HG03139 (cell line): ENCODE measurements around the gene FYB1.

Source experiments
- ATAC-seq: cut with Tn5 transposase; IDR thresholded peaks from one replicate; pipeline ENCODE4 v1.9.1; 2021; ENCODE audit not compliant: unreplicated experiment

Gene FYB1

DNA sequence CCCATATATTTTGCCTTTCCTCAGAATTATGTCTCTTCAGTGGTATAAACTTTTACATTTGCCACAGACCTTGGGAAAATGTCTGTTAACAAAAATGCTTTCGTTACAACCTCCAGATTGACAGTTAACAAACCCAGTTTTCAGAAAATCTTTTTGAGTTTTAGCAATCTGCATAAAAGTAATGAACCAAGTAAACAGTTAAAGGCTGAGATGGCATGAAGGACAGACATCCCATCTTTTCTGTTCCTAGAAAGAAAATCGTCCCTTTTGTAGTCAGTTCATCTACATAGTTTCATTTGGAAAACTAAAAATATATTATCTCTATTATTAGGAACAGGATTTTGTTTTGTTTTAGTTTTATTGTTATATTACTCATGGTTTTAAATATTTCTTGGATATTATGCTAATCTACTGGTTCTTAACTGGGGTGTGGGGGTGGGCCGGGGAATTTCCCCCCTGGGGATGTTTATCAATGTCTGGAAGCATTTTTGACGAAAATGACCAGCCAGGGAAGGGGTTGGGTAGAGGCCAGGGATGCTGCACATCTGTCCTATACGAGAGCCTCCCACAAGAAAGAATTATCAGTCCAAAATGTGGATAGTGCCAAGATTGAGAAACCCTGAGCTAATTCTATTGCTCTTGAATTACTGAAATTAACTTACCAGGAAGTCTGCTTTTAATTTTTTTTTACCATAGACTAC, 11.9 kb downstream of the FYB1 start:
- ATAC-seq = no peak

DNA sequence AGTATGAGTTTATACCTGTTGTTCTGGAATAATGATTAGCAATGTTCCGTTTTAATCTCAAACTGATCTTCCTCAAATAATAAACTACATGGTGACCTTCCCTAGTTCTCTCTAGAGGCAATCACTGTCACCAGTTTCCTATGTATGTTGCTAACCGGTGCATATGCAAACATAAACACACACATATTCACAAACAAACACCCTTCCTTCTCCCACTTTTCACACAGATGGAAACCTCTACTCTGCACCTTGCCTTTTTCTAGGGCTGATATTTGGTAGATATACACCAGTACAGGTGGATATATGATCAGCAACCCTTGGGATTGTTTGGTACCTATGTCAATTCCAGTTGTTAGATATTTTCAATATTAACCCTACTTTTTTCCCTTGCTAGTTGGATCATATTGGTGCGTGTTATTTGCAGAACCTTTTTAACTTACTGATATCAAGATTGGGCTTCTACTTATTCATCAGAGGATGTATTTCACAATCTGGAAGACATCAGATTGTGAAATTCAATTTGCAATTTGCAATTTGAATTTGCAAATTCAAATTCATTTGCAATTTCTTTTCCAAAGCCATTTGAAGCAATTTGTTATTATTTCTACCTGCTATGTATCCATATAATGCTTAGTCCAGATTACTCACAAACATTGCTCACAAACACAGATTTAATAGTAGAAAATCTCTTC, 12.6 kb downstream of the FYB1 start:
- no peak for ATAC-seq

DNA sequence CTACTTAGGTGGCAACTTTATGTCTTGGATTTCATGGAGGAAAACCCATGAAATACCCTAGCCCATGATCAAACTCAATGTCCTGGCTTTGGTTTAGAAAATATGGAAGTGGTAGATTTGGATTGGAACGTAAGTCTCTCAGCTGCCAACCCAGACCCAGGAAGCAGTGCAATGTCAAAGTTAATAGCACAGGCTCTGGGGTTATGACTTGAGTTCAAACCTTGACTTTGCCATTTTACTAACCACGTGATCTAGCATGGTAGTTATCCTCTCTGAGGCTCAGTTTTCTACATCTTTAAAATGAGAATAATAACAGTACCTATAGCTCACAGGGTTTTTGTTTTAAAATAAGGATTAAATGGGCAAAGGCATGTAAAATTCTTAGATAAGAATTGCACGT, 13.8 kb downstream of the FYB1 start:
- ATAC-seq = no peak

DNA sequence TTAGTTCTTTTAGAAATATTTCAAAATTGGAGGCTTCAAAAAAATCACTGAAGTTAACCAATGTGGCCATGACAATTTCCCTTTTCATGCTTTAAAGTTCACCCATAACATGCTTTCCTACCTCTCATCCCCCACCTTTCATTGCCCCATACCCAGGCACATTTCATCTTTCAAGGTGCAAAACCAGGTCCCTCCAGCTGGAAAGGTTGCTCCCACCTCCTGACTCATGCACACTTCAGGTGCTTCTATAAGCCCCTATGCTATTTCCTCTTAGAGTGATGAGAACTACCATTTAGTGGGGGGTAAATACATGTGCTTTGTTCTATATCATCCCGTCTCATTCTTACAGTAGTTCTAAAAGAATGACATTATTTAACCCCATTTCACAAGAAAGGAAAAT, 15.4 kb downstream of the FYB1 start:
- ATAC-seq = no peak

DNA sequence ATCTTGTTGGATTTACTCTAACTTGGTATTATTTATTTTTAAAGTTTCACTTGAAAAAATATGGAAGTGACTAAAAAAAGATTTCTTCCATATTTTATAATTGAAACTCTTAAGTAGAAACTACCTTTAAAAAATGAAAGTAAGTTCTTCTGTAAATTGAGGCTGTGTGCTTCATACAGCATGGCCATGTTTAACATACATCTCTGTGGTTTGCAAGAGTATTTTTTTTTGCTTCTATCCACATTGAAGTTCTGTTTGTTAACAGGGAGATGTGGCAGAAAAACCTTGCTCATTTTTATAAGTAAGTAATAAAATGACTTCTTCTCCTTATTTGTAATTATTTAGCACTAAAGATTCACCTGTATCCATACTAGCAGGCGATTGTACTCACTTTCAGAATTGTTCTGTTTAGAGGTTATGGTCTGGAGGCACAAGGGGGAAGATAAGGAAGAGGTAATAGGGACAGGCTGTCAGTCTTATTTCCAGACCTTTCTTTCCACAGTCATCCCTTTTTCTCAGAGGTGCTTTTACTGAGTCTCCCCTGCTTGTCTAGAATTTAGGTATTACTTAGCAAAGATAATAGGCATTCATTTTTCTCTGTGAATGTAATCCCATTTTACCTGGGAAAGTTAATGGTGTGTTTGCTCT, 16.0 kb downstream of the FYB1 start:
- ATAC-seq = no peak

DNA sequence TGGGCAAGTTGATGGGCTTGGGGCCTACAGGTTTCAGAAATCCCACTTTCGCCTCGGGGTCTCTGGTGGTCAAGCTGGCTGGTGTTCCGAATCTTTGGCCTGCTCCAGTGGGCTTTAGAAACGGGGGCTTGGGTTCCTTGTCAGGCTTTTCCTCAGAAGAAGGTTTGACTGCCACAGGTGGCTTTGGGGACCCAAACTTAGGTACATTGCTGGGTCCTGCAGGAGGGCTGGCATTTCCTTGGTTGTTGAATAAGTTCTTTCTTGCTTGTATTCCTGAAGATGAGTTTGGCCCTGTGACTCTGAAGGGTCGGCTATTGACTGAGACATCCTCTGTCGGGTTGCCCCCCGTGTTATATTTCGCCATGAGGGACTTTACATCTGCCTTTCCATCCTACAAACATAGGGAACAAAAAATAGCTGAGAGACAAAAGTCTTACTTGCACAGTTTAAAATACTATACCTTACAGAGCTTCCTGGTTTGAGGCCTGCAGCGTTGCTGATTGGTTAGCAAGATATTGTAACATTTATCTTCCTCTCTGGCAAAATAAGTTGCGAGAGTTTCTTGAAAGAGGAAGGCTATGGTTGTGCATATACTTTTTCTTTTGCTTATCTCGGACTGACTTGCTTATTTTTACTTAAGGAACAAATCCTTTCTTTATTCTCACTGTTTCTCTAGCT, 16.6 kb downstream of the FYB1 start:
- no peak for ATAC-seq

DNA sequence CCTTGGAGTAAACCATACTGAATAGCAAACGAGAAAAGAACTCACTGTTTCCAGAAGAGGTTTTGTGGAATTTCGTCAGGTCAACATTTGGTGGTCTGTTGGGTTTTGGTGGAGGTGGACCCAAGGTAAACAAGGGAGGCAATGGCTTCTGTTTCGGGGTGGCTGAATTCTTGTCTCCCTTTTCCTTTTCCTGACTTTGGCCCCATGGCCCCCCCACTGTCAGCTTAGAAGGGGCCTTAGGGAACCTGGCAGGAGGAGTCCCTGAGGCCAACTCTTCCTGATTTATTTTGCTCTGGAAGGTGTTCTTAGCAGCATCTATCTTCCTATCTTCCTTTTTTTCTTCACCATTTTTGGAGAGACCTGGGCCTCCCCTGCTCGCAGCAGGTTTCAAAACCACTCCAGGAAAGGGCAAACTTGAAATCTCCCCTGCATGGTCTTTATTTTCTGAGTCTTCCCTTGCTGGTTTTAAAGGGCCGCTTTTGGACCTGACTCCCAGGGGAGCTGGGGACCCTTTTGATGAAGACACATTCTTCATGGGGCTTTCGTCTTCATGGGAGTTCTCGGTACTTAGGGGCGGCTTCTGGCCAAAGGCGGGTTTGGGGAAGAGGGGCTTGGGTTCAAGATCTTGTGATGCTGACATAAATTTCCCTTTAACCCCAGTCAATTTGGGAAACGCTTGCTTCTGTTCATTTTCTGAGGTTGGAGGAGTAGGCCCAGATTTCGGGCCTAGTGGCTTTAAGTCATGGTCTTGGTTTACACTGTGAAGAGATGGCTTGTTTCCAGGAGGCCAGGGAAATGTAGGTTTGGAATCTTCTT, 17.4 kb downstream of the FYB1 start:
- no peak for ATAC-seq

DNA sequence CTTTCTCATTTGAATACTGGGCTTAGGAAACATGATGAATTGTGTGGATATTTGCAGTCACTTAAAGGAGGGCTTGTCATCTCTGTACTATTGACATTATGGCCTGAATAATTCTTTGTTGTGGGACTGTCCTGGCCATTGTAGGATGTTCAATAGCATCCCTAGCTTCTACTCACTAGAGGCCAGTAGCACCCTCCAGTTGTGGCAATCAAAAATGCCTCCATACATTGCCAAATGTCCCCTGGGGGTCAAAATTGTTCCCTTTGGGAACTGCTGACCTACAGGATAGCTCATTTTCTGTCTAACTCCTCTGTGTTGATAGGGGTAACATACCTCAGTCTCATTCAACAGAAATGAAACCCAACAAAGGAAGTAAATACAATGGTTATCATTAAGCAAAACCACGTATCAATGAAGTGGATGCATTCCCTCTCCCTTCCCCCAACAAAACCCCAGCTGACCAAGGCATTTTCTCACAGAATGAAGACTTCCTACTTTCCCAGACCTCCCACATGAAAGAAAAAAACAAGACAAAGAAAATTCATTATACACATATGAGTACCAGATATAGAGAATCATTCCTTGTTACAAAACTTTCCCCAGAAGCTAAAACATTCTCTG, 18.1 kb downstream of the FYB1 start:
- ATAC-seq = no peak

DNA sequence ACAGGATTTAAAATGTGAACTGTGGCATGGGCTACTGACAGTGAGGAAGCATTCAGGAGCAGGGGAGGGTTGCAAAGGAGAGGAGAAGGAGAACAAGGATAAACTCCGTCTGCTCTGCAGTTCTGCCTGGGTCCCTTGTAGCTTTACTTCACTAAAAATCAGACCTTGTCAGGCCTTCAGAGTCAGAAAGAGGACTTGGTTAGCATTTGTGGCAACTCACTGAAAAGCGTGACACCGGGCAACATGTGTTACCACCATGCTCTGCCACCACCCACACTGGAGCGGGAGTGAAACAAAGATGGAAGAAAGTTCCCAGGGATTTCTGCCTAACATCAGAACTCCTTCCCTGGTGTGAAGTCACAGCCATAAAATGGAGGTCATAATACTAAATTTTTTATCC, 19.3 kb downstream of the FYB1 start:
- ATAC-seq = no peak

DNA sequence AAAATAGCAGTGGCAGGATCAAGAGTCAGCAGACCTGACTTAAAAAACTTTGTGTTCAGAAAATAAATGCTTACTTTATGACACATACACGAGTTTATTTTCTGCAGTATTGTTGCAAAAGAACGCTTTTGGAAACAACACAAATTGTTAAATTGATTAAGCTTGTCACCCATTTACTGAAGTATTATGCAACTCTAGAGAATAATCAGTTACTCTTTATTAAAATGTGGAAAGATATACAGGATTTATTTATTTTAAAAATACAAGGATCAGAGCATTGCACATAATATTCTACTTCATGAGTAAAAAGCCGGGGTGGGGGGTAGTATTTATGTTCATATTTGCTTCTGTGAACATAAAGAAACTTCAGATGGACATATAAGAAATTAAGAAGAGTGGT, 20.0 kb downstream of the FYB1 start:
- no peak for ATAC-seq

DNA sequence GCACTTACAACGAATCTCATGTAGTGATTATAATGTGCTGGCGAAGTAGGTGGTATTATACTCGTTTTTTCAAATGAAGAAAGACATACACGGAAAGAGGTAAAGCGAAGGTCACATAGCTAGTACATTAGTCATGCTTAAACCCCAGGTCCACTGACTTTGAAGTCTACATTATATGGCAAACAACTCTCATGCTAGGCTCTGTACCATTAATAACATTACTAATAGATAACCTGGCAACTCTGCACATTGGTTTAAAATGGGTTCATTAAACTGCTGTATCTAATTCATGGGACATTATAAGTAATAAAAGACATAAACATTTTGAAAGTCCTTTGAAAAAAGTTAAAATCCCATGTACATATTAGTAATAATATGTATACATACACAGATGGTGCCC, 21.2 kb downstream of the FYB1 start:
- ATAC-seq = no peak

DNA sequence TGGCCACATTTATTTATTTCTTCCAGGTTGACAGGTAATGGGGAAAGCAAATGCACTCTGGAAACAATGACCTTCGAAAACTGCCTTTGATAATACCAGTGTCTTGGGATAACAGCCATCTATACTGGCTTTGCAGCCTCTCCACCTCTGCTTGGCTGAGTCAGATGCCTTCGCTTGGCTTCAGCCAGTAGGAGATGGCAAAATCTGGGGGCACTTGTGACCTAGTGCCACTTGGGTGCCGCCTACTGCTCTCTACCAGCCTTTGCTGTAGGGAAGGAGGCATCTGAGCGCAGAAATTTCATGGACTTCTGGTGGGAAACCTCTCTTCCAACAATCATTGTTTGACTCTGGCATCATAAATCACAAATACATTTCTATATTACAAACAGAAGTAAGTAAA, 21.8 kb downstream of the FYB1 start:
- no peak for ATAC-seq

DNA sequence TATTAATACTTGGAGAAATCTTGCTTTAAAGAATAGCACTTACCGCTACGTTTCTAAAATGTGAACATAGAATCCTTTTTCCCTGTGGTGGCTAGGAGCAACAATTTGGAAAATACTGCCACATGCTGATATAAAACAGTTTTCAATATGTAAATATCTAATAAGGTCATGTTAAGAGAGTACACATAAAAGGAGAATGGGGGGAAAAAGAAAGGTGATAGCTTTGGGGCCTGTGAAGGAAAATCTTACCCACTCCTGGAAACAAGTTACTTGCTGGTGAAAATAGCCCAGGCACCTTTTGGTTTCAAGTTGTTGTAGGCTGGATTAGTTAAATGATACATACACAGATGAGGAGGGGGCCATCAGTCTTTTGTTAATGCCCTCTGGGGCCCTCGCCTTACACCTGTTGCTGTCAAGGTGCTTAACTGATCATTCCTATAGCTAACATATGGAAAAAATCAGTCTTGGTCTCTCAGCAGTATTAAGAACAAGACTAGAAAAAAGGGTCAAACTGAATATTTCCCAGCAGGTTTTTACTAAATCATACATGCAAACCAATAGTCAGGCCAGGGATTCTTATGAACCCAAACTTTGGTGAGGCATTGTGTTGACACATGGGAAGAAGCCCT, 24.1 kb downstream of the FYB1 start:
- ATAC-seq = no peak

DNA sequence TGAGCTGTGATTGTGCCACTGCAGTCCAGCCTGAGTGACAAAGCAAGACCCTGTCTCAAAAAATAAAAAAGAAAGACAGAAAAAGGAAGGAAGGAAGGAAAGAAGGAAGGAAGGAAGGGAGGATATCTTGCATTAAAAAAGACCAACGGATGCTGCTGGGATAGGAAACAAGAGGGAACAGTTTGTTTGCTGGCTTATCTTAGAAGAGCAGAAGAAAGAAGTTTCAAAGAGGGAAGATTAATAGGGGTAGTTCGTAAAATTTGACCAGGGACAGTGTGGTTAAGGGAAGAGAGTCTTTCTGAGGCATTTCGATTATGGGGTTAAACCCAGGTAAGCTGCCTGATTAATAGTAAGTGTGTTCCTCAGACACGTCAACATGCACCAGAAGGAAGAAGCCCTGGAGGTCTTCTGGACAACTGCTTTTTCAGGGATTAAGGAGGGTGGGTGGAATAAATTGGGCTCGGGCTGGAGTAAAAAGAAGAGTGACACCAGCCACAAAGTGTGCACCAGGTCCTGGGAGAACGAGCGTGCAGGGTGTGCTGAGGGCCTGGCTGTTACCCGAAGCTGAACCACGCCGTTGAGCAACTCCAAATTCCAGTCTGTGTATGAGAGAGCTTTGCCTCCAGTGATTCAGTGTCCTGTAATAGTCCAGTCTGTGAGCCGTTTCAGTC, 24.8 kb downstream of the FYB1 start:
- ATAC-seq = no peak

DNA sequence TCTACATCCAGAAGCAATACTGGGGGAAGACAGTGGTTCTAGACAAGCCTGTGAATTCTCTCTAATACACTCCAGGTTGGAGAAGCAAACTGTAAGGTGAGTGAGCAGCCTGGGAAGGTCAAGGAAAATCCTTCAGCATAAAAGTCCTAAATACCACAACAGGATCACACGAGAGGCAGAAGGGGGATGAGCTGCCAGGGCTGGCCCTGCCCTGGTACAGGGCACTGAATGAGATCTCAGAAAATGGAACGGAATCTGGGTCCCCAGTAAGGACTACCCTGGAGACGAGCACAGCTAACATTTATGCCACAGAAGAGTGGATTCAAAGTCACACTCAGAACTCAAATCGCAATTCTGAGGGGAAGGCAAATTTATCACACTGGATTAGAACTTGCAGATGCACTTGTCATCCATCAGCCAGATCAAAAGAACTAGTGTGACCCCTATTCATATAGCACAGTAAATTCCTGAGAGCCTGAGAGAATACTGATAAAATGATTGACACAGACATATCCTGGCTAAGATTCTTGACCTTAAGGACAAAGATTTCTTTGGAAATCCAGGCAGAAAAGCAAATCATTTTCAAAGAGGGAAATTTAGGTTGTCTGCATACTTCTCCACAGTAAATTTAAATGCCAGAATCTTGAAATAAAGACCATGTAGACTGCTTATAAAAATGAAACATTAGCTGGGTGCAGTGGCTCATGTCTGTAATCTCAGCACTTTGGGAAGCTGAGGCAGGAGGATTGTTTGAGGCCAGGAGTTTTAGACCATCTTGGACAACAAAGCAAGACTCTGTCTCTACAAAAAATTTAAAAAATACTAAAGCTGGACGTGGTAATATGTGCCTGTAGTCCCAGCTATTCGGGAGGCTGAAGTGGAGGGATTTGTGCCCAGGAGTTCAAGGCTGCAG, 25.6 kb downstream of the FYB1 start:
- no peak for ATAC-seq

DNA sequence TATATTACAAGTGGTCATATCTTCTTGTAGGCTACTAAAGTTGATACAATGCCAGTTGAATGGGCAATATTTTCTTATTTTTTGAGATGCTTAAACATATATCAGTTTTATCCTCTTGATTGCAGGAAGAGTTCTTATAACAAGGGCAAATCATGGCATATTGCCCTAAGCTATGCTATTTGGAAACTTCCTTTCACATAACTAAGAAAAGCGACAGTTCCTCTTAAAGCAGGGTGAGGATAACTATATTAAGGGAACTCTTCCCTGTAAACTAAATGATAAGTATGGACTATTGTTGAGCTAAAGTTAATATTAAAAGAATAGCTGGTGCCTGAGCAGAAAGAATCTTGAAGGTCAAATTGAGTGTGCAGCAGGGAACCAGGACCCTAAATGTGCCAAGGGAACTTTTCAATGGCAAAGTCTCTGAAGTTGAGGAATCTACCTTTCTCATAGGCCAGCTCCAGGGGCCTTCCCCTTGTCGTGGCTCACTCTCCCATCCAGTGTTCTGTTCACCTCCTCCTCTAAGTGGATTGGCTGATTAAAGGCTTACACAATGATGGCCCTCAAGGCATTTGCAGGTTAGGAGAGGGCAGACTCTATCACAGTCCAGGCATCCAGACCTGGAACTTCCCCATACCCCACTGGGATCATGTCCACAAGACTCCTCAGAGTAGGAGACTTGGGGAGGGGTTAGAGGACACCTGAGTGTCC, 26.8 kb downstream of the FYB1 start:
- no peak for ATAC-seq

DNA sequence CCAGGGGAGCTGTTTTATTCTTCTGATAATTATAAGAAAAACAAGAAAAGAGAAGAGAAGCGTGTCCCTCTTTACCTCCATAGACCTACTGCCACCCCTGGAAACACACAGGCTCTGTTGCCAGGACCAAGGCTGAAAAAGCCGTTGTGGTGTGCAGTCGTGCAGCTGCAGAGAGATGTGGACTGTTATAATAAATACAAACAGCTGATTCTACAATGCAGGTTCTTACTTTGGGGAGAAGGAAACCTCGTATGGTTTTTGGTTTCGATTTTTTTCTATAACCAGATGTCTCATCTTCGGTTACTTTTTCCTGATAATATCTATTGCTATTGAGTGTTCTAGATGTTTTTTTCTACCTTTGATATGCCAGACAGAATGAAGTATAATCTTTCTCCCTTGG, 28.1 kb downstream of the FYB1 start:
- peak; percentile 48 for ATAC-seq
